ELR (cell line): Measurements from ENCODE around the gene DMXL1.

Experiments used
- DNase-seq: peaks from one replicate; pipeline ENCODE4 v3.0.0-alpha.2; 2015; ENCODE audit warnings: low read depth

DMXL1 gene

DNA sequence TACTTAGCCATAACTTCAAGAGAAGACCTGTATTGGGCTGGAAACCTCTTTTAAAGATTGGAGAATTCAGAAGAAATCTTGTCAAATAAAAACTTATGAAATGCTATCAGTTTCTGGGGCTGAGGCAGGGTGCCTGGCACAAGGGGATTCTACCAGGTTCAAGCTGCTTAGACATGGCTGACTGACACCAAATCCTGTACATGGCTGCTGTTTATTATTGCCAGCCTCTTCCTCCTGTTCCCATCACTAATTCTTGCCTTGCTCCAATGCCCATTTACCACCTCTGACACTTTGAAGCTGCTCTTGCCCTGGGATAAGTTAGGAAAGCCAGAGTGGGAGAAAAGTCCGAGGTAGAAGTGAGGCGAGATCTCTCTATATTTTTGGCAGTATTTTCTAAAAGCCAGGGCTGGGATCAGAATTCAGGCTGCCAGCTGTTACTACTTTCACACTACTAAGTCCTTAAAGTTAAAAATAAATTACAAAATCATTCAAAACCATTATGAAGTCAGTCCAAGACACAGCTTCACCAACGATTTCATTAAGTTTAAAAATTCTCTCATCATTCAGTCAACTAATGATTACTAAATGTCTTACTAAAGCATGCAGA is 218.7 kb downstream of the DMXL1 start:
- DNase-seq, result no peak

DNA sequence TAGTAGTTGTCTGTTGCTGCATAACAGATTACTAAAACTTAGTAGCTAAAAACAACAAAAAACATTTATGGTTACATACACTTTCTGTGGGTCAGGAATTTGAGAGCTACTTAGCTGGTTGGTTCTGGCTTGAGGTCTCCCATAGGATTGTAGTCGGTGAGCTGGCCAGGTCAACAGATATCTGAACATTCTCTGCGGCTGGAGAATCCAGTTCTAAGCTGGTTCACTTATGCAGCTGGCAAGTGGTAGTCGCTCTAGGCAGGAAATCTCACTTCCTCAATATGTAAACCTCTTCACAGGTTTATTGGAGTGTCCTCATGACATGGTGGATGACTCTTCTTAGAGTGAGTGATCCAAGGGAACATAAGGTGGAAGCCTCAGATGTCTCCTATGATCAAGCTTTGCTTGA is 219.3 kb downstream of the DMXL1 start:
- DNase-seq, result no peak

DNA sequence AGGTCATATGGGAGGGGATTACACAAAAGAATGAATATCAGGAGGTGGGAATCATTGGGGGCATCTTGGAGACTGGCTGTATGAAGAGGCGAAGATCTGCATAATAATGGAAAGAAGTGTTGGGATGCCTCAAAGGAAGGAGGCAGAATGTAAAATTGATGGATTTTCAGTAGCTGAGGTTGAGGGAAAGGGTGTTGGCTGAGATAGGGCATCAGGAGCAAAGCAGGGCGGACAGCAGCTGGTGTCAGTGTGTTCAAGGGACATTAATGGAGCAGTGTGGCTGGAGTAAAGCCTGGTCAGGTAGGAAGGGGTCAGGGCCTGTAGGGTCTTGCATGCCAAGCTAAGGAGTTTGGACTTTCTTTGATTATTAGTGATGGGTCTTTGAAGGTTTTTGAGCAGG is 219.7 kb downstream of the DMXL1 start:
- DNase-seq, result no peak

DNA sequence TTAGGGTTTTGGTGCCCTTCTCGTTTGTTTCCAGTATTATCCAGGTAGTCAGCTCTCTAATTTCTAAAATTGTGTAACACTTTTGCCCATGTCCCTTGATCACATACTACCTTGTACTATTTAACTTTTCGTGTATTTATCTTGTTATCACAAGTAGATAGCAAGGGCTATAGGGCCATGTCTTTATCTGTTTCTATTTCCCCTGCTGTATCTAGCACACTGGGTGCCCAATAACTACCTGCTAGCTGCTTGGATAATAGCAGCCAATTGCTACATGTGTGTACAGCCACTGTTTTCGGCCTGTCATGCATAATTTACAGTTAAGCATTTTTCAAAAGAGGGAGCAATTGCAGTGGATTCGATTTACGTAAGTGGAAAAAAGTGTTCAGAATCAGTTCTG is 220.2 kb downstream of the DMXL1 start:
- no peak for DNase-seq

DNA sequence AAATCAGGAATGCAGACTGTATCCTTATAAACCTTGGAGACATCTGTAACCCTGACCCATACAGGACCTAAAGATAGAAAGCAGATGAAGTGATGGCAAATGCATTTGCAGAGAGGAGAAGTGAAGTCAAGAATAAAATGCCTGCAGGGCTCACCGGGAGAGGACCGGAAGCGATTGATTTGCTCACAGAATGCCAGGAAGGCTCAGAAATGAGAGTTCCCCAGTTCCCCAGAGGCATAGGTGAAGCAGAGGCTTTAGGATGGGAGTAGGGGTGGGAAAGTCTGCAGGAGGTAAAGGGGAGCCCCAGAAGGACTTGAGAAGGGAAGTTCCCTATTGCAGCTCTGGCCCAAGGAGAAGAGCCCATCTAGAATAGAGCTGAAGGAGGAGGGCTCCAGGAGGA is 221.0 kb downstream of the DMXL1 start:
- no peak for DNase-seq

DNA sequence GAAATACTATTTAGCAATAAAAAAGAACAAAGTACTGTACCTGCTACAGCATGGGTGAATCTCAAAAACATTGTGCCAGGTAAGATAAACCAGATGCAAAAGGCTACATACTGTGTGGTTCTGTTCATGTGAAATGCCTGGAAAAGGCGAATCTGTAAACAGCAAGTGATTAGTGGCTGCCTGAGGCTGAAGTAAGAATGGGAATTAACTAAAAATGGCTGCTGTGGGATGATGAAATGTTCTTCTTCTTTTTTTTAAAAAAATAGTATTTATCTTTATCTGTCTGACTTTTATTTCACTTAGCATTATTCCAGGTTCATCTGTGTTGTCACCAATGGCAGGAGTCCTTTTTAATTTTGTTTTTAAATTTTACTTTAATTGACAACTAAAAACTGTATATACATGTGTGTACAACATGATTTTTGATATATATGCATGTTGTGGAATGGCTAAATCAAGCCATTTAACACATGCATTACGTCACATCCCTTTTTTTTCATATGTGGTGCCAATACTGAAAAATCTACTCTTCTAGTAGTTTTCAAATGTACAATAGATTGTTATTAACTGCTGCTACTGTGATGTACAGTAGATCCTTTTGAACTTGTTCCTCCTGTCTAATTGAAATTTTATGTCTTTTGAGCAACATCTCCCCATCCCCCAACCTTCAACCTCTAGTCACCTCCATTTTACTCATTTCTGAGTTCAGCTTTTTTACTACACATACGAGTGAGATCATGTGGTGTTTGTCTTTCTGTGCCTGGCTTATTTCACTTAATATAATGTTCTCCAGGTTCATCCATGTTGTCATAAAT is 222.0 kb downstream of the DMXL1 start:
- no peak for DNase-seq

DNA sequence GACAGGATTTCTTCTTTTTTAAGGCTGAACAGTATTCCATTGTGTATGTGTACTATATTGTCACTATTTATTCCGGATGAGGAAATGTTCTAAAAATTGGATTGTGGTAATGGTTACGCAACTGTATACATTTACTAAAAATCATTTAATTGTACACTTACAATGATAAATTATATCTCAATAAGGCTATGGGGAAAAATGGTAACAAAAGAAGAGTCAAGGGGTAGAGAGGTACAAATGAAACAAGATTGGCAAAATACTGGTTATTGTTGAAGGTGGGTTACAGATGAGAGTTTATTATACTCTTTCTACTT is 222.6 kb downstream of the DMXL1 start:
- no peak for DNase-seq
